Parathyroid adenoma (tissue), 2 donors: Measurements from ENCODE around the gene BRAT1.

Experiments
- H2AFZ ChIP-seq: fragments of 300-600 bp; sonication (generic); one replicate; pipeline ENCODE4 v1.7.0; 2017; ENCODE audit warnings: antibody characterized with exemption, mild to moderate bottlenecking
- H3K27ac ChIP-seq: fragments of 300-600 bp; sonication (generic); one replicate; pipeline ENCODE4 v1.7.0; 2017
- H3K27me3 ChIP-seq: fragments of 300-600 bp; sonication (generic); one replicate; pipeline ENCODE4 v1.7.0; 2017; ENCODE audit warnings: low read length; ENCODE audit not compliant: control insufficient read depth, insufficient read depth
- H3K36me3 ChIP-seq: fragments of 300-600 bp; sonication (generic); one replicate; pipeline ENCODE4 v1.7.0; 2017; ENCODE audit warnings: low read length; ENCODE audit not compliant: control insufficient read depth, insufficient read depth
- H3K4me1 ChIP-seq: fragments of 300-600 bp; sonication (generic); one replicate; pipeline ENCODE4 v1.7.0; 2017; ENCODE audit warnings: control low read depth
- H3K4me2 ChIP-seq: fragments of 300-600 bp; sonication (generic); one replicate; pipeline ENCODE4 v1.7.0; 2017; ENCODE audit warnings: low read length
- H3K4me3 ChIP-seq: fragments of 300-600 bp; sonication (generic); one replicate; pipeline ENCODE4 v1.7.0; 2017; ENCODE audit warnings: low read depth, low read length
- H3K79me2 ChIP-seq: fragments of 300-600 bp; sonication (generic); one replicate; pipeline ENCODE4 v1.7.0; 2017; ENCODE audit warnings: control low read depth
- H3K9ac ChIP-seq: fragments of 300-600 bp; sonication (generic); one replicate; pipeline ENCODE4 v1.7.0; 2017; ENCODE audit warnings: mild to moderate bottlenecking
- H3K9me3 ChIP-seq: fragments of 300-600 bp; sonication (generic); one replicate; pipeline ENCODE4 v1.7.0; 2017; ENCODE audit warnings: low read length; ENCODE audit not compliant: control insufficient read depth
- TF ChIP-seq, protein P1 (sequence below): fragments of 300-600 bp; sonication (generic); IDR thresholded peaks from one replicate; pipeline ENCODE4 v1.7.0; 2017; ENCODE audit warnings: antibody characterized with exemption, mild to moderate bottlenecking
- donor health status: primary hyperparathyroidism.

BRAT1 gene

DNA sequence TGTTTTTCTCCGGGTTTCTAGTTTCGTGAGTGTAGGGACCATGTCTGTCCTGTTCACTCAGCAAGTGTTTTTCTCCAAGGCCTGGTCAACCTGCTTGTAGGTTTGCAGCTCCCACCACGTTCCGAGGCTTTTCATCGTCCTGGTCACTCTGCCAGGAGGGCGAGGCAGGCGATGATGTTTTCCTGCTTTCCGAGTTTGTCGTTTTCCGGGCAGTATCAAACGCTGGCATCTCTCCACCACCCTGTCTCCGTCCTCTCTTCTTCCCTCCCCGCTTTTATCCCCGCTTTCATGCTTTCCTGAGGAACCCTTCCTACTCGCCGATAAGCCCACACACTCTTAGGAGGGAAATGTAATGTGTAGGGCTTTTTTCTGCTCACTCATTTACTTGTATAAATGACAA is 14.7 kb upstream of the BRAT1 start:
- Histone ChIP-seq H3K27ac (no peak overlapping the region), H3K36me3 (no peaks in the 10 kb centered on the region), H3K79me2 (peaks cover 30% of the 10 kb centered on the region), H2AFZ (no peak overlapping the region), H3K9me3 (no peaks in the 10 kb centered on the region), H3K27me3 (no peaks in the 10 kb centered on the region), H3K9ac (no peak overlapping the region), H3K4me2 (no peak overlapping the region), H3K4me3 (no peak overlapping the region), H3K4me1 (no peaks in the 10 kb centered on the region)
- TF ChIP-seq, protein P1, sequence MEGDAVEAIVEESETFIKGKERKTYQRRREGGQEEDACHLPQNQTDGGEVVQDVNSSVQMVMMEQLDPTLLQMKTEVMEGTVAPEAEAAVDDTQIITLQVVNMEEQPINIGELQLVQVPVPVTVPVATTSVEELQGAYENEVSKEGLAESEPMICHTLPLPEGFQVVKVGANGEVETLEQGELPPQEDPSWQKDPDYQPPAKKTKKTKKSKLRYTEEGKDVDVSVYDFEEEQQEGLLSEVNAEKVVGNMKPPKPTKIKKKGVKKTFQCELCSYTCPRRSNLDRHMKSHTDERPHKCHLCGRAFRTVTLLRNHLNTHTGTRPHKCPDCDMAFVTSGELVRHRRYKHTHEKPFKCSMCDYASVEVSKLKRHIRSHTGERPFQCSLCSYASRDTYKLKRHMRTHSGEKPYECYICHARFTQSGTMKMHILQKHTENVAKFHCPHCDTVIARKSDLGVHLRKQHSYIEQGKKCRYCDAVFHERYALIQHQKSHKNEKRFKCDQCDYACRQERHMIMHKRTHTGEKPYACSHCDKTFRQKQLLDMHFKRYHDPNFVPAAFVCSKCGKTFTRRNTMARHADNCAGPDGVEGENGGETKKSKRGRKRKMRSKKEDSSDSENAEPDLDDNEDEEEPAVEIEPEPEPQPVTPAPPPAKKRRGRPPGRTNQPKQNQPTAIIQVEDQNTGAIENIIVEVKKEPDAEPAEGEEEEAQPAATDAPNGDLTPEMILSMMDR, result no peak

DNA sequence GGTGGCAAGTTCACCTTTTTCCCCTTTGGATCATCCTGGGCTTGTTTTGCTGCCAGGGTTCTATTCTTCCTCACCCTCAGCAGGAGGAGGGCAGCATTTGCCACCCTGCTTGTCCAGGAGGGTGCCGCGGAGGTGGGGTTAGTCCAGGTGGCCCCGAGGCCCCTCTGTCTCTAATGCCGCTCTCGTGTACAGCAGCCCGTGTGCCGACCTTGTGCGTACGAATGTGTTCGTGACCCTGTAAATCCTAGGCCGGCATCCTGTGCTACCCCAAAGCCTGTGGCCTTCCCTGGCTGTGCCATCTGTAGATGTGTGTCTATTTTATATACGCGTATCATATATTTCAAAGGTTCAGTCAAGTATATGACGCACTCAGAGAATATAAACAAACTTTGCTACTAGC is 14.1 kb upstream of the BRAT1 start:
- Histone ChIP-seq H3K4me2 (no peak overlapping the region), H2AFZ (no peak overlapping the region), H3K4me1 (no peaks in the 10 kb centered on the region), H3K27me3 (no peaks in the 10 kb centered on the region), H3K79me2 (peaks cover 35% of the 10 kb centered on the region), H3K9me3 (no peaks in the 10 kb centered on the region), H3K27ac (no peak overlapping the region), H3K4me3 (no peak overlapping the region), H3K9ac (no peak overlapping the region), H3K36me3 (no peaks in the 10 kb centered on the region)
- TF ChIP-seq, protein P1, result no peak

DNA sequence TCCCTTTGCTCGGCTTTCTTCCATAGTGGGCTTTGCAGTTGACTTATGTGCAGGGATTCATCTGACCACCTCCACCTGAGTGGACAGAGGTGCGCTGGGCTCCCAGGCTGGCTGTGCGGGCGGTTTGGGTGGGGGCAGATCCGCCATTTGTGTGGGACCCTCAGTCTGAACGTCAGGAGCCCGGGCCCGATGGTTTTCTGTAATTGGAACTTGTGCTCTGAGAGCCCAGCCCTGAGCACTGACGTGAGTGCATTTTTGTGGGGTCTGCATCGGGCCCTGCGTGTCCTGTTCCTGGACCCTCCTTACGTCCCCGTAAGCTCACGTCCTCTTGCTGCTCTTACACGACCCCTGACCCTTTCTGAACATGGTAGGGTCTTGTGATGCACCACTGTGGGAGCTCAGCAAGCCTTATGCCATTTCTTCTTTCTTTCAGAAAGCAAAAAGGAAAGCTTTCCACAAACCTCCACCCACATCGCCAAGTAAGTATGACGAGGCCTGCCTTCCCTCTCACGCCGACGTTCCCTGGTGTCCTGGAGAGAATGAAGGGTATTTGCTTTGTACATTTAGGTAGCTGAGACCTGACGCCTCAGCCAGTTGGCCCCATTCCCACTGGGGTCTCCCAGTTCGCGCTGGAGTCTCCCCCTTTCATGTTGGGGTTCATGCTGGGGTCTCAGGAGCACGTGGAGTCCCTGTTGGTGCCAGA is 13.3 kb upstream of the BRAT1 start:
- H3K4me1 ChIP-seq, result no peaks in the 10 kb centered on the region
- H2AFZ ChIP-seq, result no peak overlapping the region
- H3K27me3 ChIP-seq, result no peaks in the 10 kb centered on the region
- H3K4me3 ChIP-seq, result no peak overlapping the region
- no peak overlapping the region for H3K4me2 ChIP-seq
- TF ChIP-seq, protein P1, result no peak
- no peak overlapping the region for H3K9ac ChIP-seq
- H3K36me3 ChIP-seq, result no peaks in the 10 kb centered on the region
- no peaks in the 10 kb centered on the region for H3K9me3 ChIP-seq
- H3K79me2 ChIP-seq, result peaks cover 35% of the 10 kb centered on the region
- H3K27ac ChIP-seq, result no peak overlapping the region

DNA sequence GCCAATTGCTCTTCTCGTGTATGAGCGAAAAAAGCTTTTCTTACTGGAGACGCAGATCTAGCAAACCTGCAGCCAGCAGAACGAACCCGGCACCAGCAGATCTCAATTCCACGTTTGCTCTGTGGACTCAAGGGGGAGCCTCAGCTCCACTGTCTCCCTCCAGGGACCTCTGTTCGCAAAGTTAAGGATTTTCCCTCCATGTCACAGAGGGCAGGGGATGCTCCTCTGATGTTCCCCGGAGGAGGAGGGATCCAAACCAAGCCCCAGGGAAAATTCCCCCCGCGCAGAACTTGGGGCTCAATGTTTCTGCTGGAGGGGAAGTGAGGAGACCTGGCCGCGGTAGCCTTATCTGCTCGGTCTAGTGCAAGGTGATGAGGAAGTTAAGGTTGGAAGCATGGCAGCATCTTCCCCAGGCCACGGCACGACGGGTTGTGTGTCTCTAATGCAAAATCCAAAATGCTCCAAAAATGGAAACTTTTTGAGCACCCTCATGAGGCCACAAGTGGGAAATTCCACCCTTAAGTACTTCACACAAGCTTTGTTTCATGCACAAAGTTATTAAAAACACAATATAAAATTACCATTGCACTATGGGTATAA is 12.5 kb upstream of the BRAT1 start:
- Histone ChIP-seq H3K4me3 (no peak overlapping the region), H3K27ac (no peak overlapping the region), H3K36me3 (no peaks in the 10 kb centered on the region)

More for the DNA sequence above, 12.5 kb upstream of the BRAT1 start:
- no peak overlapping the region for H3K9ac ChIP-seq
- no peak overlapping the region for H2AFZ ChIP-seq
- no peaks in the 10 kb centered on the region for H3K27me3 ChIP-seq
- H3K4me1 ChIP-seq, result no peaks in the 10 kb centered on the region
- H3K79me2 ChIP-seq, result peaks cover 35% of the 10 kb centered on the region
- TF ChIP-seq, protein P1, result no peak
- H3K9me3 ChIP-seq, result no peaks in the 10 kb centered on the region
- H3K4me2 ChIP-seq, result no peak overlapping the region
